Activated T-helper 9 cell treated with anti-CD3 and anti-CD28 coated beads, Interleukin-2, amount 50 U/mL, for 16 hours (primary cell): Measurements from ENCODE around the gene APBB1.

Experiments
- DNase-seq: peaks from one replicate; pipeline ENCODE4 v3.0.0-alpha.2; 2020; ENCODE audit warnings: low read depth

The APBB1 gene

GRCh38 chr11:6351782-6352382, 67.0 kb downstream of the APBB1 start:
- peak; percentile 5 for DNase-seq

- no peak for DNase-seq
Measured at GRCh38 chr11:6350486-6350885, 68.4 kb downstream of the APBB1 start.

- DNase-seq = no peak
Measured at GRCh38 chr11:6350043-6350442, 68.9 kb downstream of the APBB1 start.

- DNase-seq = no peak
Measured at GRCh38 chr11:6345366-6345765, 73.5 kb downstream of the APBB1 start.
